Mesenchymal stem cell (in vitro differentiated cells and primary cell): Measurements from ENCODE around the gene BTBD7.

Experiments
- DNase-seq: peaks from one replicate; pipeline ENCODE4 v3.0.0-alpha.2; 2013
- H2AFZ ChIP-seq: one replicate; pipeline ENCODE4 v1.6.1; 2013; ENCODE audit warnings: low read depth, mild to moderate bottlenecking, control low read depth, inconsistent platforms, low read length, moderate library complexity
- H2AK5ac ChIP-seq: 2 replicates; pipeline ENCODE4 v1.6.1; 2013; ENCODE audit warnings: low read length, moderate library complexity, mild to moderate bottlenecking, inconsistent platforms; ENCODE audit not compliant: severe bottlenecking
- H2BK120ac ChIP-seq: one replicate; pipeline ENCODE4 v1.6.1; 2013; ENCODE audit warnings: low read depth, mild to moderate bottlenecking, inconsistent platforms, low read length, moderate library complexity
- H2BK12ac ChIP-seq, 2 experiments: one replicate each; pipeline ENCODE4 v1.6.1; 2013; ENCODE audit warnings: inconsistent platforms in 2 of 2, low read length in 2 of 2, mild to moderate bottlenecking in 2 of 2, moderate library complexity in 2 of 2, control low read depth in 1 of 2
- H2BK15ac ChIP-seq: one replicate; pipeline ENCODE4 v1.6.1; 2013; ENCODE audit warnings: mild to moderate bottlenecking, low read depth, inconsistent platforms; ENCODE audit not compliant: poor library complexity, severe bottlenecking
- H2BK5ac ChIP-seq: 2 replicates; pipeline ENCODE4 v1.6.1; 2013; ENCODE audit warnings: low read depth, mild to moderate bottlenecking, low read length, control low read depth, inconsistent platforms; ENCODE audit not compliant: poor library complexity, severe bottlenecking
- H3K14ac ChIP-seq, 2 experiments: one replicate each; pipeline ENCODE4 v1.6.1; 2013; ENCODE audit warnings: inconsistent platforms in 2 of 2, low read length in 2 of 2, control low read depth in 1 of 2, mild to moderate bottlenecking in 1 of 2, moderate library complexity in 1 of 2
- H3K18ac ChIP-seq, 2 experiments: one replicate each; pipeline ENCODE4 v1.6.1; 2013; ENCODE audit warnings: inconsistent platforms in 2 of 2, low read length in 2 of 2, control low read depth in 1 of 2, low read depth in 1 of 2, mild to moderate bottlenecking in 1 of 2
- H3K23ac ChIP-seq, 2 experiments: one replicate each; pipeline ENCODE4 v1.6.1; 2013; ENCODE audit warnings: inconsistent platforms in 2 of 2, low read length in 2 of 2, mild to moderate bottlenecking in 2 of 2, moderate library complexity in 2 of 2, control low read depth in 1 of 2
- H3K27ac ChIP-seq: 2 replicates; pipeline ENCODE4 v1.5.1; 2013; ENCODE audit warnings: mild to moderate bottlenecking, moderate library complexity, low read length, control low read depth, inconsistent platforms; ENCODE audit not compliant: poor library complexity, severe bottlenecking
- H3K27me3 ChIP-seq, 2 experiments: 2 replicates each; pipeline versions ENCODE4 v1.6.1 to v1.7.0; 2013; ENCODE audit warnings: low read length in 2 of 2, mild to moderate bottlenecking in 2 of 2, moderate library complexity in 2 of 2, control low read depth in 1 of 2, inconsistent platforms in 1 of 2; ENCODE audit not compliant: control insufficient read depth in 1 of 2, insufficient read depth in 1 of 2
- H3K36me3 ChIP-seq, 2 experiments: 2 replicates each; pipeline versions ENCODE4 v1.6.1 to v1.7.0; 2013; ENCODE audit warnings: low read length in 2 of 2, control low read depth in 1 of 2, inconsistent platforms in 1 of 2, low read depth in 1 of 2, mild to moderate bottlenecking in 1 of 2; ENCODE audit not compliant: insufficient read depth in 2 of 2, control insufficient read depth in 1 of 2
- H3K4ac ChIP-seq, 2 experiments: one replicate each; pipeline ENCODE4 v1.6.1; 2013; ENCODE audit warnings: inconsistent platforms in 2 of 2, low read length in 2 of 2, mild to moderate bottlenecking in 2 of 2, moderate library complexity in 2 of 2, control low read depth in 1 of 2, low read depth in 1 of 2
- H3K4me1 ChIP-seq: 2 replicates; pipeline ENCODE4 v1.6.1; 2013; ENCODE audit warnings: low read depth, low read length, control low read depth; ENCODE audit not compliant: control insufficient read depth, insufficient read depth
- H3K4me2 ChIP-seq: 2 replicates; pipeline ENCODE4 v1.6.1; 2013; ENCODE audit warnings: low read length, mild to moderate bottlenecking, inconsistent platforms; ENCODE audit not compliant: poor library complexity, severe bottlenecking
- H3K4me3 ChIP-seq, 2 experiments: 2 replicates each; pipeline versions ENCODE4 v1.5.1 to v1.7.0; 2013; ENCODE audit warnings: low read length in 2 of 2, mild to moderate bottlenecking in 2 of 2, control low read depth in 1 of 2, low read depth in 1 of 2; ENCODE audit not compliant: insufficient read depth in 1 of 2
- H3K79me1 ChIP-seq: replicated peaks from 2 replicates; pipeline ENCODE4 v1.6.1; 2013; ENCODE audit warnings: mild to moderate bottlenecking, control low read depth, low read length, inconsistent platforms; ENCODE audit not compliant: poor library complexity, severe bottlenecking
- H3K9ac ChIP-seq: 2 replicates; pipeline ENCODE4 v1.7.0; 2013; ENCODE audit warnings: mild to moderate bottlenecking, low read length, moderate library complexity
- H3K9me3 ChIP-seq: 2 replicates; pipeline ENCODE4 v1.7.0; 2013; ENCODE audit warnings: mild to moderate bottlenecking, low read length; ENCODE audit not compliant: control insufficient read depth
- H4K8ac ChIP-seq: one replicate; pipeline ENCODE4 v1.6.1; 2013; ENCODE audit warnings: inconsistent platforms, mild to moderate bottlenecking, low read length, moderate library complexity
- H4K91ac ChIP-seq: one replicate; pipeline ENCODE4 v1.6.1; 2013; ENCODE audit warnings: mild to moderate bottlenecking, low read length, inconsistent platforms
- WGBS: methylation state at CpG from one replicate; pipeline ENCODE4 v1.1.7; 2013; ENCODE audit warnings: mixed read lengths; 5-methylcytosine and 5-hydroxymethylcytosine counted together

Gene BTBD7

GRCh38 chr14:93268406-93268805 lies 64.4 kb downstream of the BTBD7 start:
- H3K36me3 ChIP-seq: peaks cover 3 to 8% of the 10 kb centered on the region in 2 experiments
- H3K79me1 ChIP-seq: peaks cover 24% of the 10 kb centered on the region
- no peak overlapping the region for H2BK12ac ChIP-seq
- H3K4me2 ChIP-seq: no peak overlapping the region
- H2BK5ac ChIP-seq: no peak overlapping the region
- no peak overlapping the region for H3K4ac ChIP-seq
- H3K23ac ChIP-seq: no peak overlapping the region
- no peak for DNase-seq
- H3K4me3 ChIP-seq: no peak overlapping the region
- H3K18ac ChIP-seq: no peak overlapping the region
- no peaks in the 10 kb centered on the region for H3K9me3 ChIP-seq
- WGBS: 90% methylated on average over 1 of the region's 1 CpG
- H3K4me1 ChIP-seq: peaks cover 7% of the 10 kb centered on the region
- no peak overlapping the region for H2BK120ac ChIP-seq
- H3K9ac ChIP-seq: no peak overlapping the region
- H4K8ac ChIP-seq: no peak overlapping the region
- no peak overlapping the region for H2AK5ac ChIP-seq
- no peak overlapping the region for H3K27ac ChIP-seq
- H2BK15ac ChIP-seq: no peak overlapping the region
- H4K91ac ChIP-seq: no peak overlapping the region
- no peak overlapping the region for H2AFZ ChIP-seq
- H3K14ac ChIP-seq: no peak overlapping the region
- no peaks in the 10 kb centered on the region for H3K27me3 ChIP-seq

- H3K4ac ChIP-seq: peak overlapping the region in 1 of 2 experiments; percentile 24
- H3K14ac ChIP-seq: no peak overlapping the region
- no peak for DNase-seq
- no peaks in the 10 kb centered on the region for H3K27me3 ChIP-seq
- H3K23ac ChIP-seq: no peak overlapping the region
- no peak overlapping the region for H4K8ac ChIP-seq
- H2BK15ac ChIP-seq: no peak overlapping the region
- H3K9me3 ChIP-seq: no peaks in the 10 kb centered on the region
- WGBS: 89% methylated on average over 3 of the region's 3 CpGs
- H4K91ac ChIP-seq: no peak overlapping the region
- peak overlapping the region in 1 of 2 experiments; percentile 40 for H3K18ac ChIP-seq
- H3K4me1 ChIP-seq: peaks cover 5% of the 10 kb centered on the region
- H2AK5ac ChIP-seq: peak overlapping the region; percentile 89
- peak overlapping the region; percentile 15 for H3K27ac ChIP-seq
- H2BK12ac ChIP-seq: no peak overlapping the region
- H3K9ac ChIP-seq: no peak overlapping the region
- peaks cover 17% of the 10 kb centered on the region for H3K79me1 ChIP-seq
- H3K4me2 ChIP-seq: no peak overlapping the region
- H2BK120ac ChIP-seq: no peak overlapping the region
- H3K4me3 ChIP-seq: no peak overlapping the region
- H3K36me3 ChIP-seq: peaks cover 0 to 14% of the 10 kb centered on the region in 2 experiments
- no peak overlapping the region for H2BK5ac ChIP-seq
- no peak overlapping the region for H2AFZ ChIP-seq
These were observed 65.6 kb downstream of the BTBD7 start for GRCh38 chr14:93267149-93267711.

GRCh38 chr14:93266127-93266526 lies 66.7 kb downstream of the BTBD7 start:
- H3K4ac ChIP-seq: no peak overlapping the region
- no peak overlapping the region for H2BK5ac ChIP-seq
- H3K79me1 ChIP-seq: peaks cover 16% of the 10 kb centered on the region
- no peak overlapping the region for H2AK5ac ChIP-seq
- no peaks in the 10 kb centered on the region for H3K27me3 ChIP-seq
- H3K27ac ChIP-seq: no peak overlapping the region
- H3K9ac ChIP-seq: no peak overlapping the region
- no peak overlapping the region for H2BK12ac ChIP-seq
- no peak overlapping the region for H2BK120ac ChIP-seq
- no peak overlapping the region for H3K18ac ChIP-seq
- no peak overlapping the region for H3K14ac ChIP-seq
- no peak overlapping the region for H3K23ac ChIP-seq
- H3K4me3 ChIP-seq: no peak overlapping the region
- H2BK15ac ChIP-seq: no peak overlapping the region
- no peaks in the 10 kb centered on the region for H3K9me3 ChIP-seq
- no peak for DNase-seq
- H3K4me2 ChIP-seq: no peak overlapping the region
- no peak overlapping the region for H2AFZ ChIP-seq
- 93% methylated on average over 5 of the region's 6 CpGs for WGBS
- H4K8ac ChIP-seq: no peak overlapping the region
- H3K36me3 ChIP-seq: peaks cover 0 to 21% of the 10 kb centered on the region in 2 experiments
- no peak overlapping the region for H4K91ac ChIP-seq
- peaks cover 5% of the 10 kb centered on the region for H3K4me1 ChIP-seq

- Histone ChIP-seq H2AFZ (no peak overlapping the region), H2BK5ac (no peak overlapping the region), H3K79me1 (peaks cover 18% of the 10 kb centered on the region), H3K4me2 (no peak overlapping the region), H2AK5ac (no peak overlapping the region), H3K4me1 (peaks cover 7% of the 10 kb centered on the region), H4K8ac (no peak overlapping the region), H2BK120ac (no peak overlapping the region), H2BK12ac (no peak overlapping the region), H3K36me3 (peaks cover 0 to 23% of the 10 kb centered on the region in 2 experiments), H3K27ac (no peak overlapping the region), H3K18ac (no peak overlapping the region), H3K27me3 (no peaks in the 10 kb centered on the region), H3K23ac (peak overlapping the region in 1 of 2 experiments; percentile 93), H3K9ac (no peak overlapping the region), H3K9me3 (no peaks in the 10 kb centered on the region), H3K14ac (no peak overlapping the region), H3K4ac (no peak overlapping the region), H2BK15ac (no peak overlapping the region), H4K91ac (no peak overlapping the region), H3K4me3 (no peak overlapping the region)
- WGBS: 100% methylated on average over 1 of the region's 1 CpG
- no peak for DNase-seq
These were observed 69.4 kb downstream of the BTBD7 start for GRCh38 chr14:93263416-93263815.
